Caki2 (cell line): ENCODE data around the gene PLEKHH2. TPM values are rescaled to one million over a fixed set of nuclear protein-coding genes. Genes with fewer than 3 reads are reported as not detected.

ENCODE experiments used
- total RNA-seq: library from RNA; depleted of rRNA; stranded (reverse); fragments of >200 nt; shearing (Covaris generic); gene quantifications from 2 replicates; pipeline ENCODE4 v1.2.3, GENCODE V29; 2014; ENCODE audit warnings: low replicate concordance; rRNA removed

The PLEKHH2 gene
- total RNA-seq, 1 experiment from 2014 or later = 7.5 TPM

Other genes with a start within 250 kb of the PLEKHH2 start
- gene THADA, start 41.2 kb upstream of the PLEKHH2 start, total RNA-seq = 15.4 and 30.0 TPM in 2 replicates
- gene C1GALT1C1L, start 39.2 kb downstream of the PLEKHH2 start, total RNA-seq = 3.0 and 4.1 TPM in 2 replicates
- gene DYNC2LI1, start 136.8 kb downstream of the PLEKHH2 start, total RNA-seq = 63.0 and 64.6 TPM in 2 replicates
- 0.14 TPM in 1 of 2 replicates, not detected in the other for gene ABCG5, start 201.6 kb downstream of the PLEKHH2 start, total RNA-seq
- gene ABCG8, start 201.7 kb downstream of the PLEKHH2 start, total RNA-seq = not detected in 2 replicates